ENCODE measurements around the gene ZNF783.
"Not testable (repeated sequence)": the region's sequence is repeated elsewhere in the genome, so short reads cannot be mapped to it uniquely, and the experiment has no call there.

Gene ZNF783

DNA sequence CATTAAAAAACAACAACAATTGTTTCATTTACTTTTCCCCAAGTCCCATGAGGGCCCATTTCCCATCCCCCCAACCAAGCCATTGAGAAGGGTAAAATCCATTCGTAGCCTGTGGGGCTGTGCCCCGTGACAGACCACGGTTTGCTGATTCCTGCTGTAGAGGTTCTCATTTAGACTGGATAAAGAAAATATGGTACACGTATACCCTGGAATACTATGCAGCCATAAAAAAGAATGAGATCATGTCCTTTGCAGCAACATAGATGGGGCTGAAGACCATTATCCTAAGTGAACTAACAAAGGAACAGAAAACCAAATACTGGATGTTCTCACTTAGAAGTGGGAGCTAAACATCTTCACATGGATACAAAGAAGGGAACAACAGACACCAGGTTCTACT, 44.9 kb downstream of the ZNF783 start:
- no peak for DNase-seq

DNA sequence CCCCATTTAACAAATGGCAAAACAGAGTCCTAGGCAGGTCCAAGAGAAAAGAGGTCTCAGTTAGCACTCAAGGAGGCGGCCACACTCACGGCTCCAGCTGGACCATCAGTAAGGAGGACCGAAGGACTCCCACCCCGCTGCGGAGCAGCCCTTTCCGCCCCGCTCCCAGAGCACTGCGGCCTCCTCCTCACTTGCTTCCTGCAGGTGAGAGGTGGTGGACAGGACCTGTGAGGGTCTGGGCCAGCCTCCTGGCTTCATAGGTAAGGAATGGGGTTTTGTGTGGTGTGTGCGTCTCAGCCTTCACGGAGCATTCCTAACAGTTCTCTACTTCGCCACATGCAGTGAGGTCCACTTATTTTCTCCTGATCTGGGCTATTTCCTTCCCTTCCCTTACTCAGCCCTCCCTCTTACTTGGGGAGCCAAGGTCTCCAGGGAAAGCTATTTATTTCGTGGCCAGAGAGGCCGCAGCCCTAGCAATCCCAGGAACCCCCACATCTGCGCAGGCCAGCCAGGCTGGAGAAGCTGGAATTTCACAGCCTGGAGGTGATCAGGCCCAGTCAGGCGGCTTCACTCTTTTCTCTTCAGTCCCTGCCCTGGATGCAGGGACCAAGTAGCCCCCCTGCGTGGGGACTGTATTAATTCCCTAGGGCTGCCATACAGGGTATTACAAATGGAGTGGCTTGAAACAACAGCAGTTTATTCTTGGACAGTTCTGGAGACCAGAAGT, 45.9 kb downstream of the ZNF783 start:
- no peak for DNase-seq

DNA sequence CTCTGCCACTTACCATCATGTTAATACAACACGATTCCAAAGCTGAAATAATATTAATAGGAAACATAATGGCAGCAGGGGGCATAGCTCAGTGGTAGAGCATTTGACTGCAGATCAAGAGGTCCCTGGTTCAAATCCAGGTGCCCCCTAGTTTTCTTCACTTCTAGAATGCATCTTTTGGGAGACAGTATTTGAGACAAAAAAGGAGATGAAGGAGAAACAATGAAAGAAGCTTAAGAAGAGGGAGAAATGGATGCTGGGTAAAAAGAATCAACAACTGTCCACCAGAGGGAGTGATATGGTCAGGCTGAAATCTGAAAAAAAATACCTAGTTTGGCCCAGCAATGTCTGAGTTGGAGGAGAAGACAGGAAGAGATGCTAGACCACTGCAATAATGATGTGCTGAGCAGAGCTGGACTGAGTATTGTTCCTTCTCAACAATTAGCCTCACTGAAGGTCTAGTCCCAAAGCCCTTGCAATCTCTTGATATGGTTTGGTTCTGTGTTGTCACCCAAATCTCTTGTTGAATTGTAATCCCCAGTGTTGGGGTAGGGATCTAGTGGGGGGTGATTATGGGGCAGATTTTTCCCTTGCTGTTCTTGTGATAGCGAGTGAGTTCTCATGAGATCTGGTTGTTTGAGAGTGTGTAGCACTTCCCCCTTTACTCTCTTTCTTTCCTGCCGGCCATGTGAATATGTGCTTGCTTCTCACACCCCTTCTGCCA, 48.3 kb downstream of the ZNF783 start:
- DNase-seq, result no peak

DNA sequence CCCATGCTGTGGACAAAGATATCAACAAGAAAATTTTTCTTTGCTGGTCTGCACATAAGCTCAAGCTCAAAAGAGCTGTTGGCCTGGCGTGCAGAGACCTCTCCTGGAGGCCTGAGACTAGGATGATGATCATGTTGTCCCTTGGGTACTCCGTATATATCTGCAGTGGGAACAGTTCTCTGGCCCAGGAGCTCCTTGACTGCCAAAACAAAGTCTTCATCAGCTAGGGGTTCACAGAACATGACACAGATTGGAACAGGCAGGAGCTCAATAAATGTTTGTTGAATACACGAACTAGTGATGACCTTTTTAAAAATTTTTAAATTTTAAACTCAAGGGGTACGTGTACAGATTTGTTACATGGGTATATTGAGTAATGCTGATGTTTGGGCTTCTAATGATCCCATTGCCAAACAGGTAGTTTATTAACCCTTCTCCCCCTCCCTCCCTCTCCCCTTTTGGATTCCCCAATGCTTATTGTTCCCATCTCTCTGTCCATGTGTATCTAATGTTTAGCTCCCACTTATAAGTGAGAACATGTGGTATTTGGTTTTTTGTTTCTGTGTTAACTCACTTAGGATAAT, 49.1 kb downstream of the ZNF783 start:
- DNase-seq, result no peak

DNA sequence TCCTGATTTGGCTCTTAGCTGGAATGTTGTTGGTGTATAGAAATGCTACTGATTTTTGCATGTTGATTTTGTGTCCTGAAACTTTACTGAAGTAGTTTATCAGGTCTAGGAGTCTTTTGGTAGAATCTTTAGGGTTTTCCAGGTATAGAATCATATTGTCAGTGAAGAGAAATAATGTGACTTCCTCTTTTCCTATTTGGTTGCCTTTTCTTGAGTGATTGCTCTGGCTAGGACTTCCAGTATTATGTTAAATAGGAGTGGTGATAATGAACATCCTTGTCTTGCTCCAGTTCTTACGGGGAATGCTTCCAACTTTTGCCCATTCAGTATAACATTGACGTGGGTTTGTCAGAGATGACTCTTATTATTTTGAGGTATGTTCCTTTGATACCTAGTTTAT, 52.0 kb downstream of the ZNF783 start:
- DNase-seq, result no peak

DNA sequence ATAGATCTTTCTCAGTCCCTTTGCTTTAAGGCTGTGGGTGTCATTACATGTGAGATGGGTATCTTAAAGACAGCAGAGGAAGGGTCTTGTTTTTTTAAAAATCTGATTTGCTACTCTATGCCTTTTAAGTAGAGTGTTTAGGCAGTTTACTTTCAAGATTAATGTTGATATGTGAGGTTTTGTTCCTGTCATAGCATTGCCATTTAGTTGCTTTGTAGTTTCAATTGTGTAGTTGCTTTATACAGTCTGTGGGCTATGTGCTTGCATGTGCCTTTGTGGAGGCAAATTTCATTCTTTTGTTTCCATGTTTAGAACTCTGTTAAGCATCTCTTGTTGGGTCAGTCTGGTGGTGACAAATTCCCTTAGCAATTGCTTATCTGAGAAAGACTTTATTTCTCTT, 54.6 kb downstream of the ZNF783 start:
- DNase-seq, result no peak

DNA sequence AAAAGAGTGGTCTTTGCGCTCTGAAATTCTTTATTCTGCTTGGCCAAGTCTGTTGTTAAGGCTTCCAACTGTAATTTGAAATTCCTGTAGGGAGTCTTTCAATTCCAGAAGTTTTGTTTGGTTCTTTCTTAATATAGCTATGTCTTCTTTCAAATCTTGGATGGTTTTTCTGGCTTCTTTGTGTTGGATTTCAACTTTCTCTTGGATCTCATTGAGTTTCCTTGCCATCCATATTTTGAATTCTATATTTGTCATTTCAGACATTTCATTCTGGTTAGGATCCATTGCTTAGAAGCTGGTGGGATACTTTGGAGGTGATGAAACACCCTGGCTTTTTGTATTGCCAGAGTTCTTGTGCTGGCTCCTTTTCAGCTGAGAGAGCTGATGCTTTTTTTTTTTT, 55.5 kb downstream of the ZNF783 start:
- no peak for DNase-seq

DNA sequence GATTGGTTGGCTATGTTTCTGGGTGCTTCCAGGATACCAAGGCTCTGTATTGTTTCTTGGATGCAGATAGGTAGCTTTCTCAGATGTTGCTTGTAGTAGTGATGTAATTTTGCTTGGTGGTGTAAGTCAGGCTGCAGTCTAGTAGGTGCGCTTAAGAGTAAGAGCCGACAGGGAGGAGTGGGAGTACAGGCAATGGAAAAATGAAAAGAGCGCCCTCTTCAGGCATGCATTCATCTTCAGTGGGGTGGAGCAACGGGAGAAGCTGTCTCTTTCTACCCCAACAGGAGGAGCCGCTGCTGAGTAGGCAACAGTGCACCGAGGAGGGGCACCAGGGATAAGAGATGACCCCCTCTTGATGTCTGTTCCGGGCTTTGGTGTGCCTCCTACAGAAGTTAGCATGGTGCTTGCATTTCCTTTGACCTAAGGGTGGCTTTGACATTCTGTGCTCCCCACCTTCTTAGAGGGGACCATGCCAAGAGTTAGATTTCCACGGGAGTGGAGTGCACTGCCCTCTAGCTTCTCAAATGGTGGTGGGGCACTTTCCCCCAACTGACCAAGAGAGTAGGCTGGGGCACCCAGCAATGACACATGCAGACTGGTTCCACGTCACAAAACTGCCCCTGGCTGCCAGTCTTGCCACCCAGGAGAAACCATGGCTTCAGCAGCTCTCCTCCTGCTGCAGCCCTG, 56.1 kb downstream of the ZNF783 start:
- DNase-seq, result no peak

DNA sequence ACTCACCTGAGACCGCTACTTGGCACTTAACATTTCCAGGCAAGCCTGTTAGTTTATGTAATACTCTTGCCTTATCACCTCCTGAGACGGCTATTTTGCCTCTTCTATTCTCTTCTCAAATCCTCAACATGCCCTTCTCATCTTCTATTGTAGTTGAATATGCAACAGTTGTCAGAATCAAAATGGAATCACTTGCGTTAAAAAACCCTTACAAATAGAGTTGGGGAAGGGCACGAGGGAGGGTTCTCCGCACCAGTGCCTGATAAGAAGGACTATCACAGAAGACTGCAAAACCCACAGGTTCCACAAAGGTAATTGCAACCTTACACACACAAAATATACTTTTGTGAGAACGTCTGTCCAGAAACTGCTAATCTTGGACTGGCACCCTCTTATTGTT, 57.4 kb downstream of the ZNF783 start:
- DNase-seq, result no peak

DNA sequence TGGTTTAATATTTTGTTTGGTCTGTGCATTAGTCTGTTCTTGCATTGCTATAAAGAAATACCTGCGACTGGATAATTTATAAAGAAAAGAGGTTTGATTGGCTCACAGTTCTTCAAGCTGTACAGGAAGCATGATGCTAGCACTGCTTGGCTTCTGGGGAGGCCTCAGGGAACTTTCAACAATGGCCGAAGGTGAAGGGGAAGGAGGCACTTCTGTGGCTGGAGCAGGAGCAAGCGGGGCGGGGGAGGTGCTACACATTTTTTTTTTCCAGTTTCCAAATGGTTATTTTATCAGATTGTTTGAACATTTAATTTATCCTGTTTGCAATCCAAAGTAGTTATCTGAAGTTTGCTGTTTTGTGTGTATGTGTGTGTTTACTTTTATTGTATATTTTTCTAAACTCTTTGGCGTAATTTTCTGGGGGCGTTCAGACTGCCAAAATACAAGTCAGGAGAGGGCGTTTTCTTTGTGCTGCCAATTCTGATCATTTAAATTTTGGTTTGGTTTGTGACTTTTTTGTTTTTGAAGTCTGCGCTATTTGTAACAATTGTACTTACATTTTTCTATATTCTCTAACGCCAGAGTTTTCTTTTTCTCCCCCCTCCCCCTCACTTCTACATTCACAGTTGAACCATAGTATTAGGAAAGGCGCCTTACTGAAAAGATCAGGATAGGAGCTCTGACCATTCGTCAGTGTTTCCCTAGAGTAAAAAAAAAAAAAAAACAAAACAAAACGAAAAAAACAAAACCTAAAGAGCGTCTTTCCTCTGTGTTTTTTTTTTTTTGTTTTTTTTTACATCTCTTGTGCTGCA, 58.5 kb downstream of the ZNF783 start:
- DNase-seq, result no peak

DNA sequence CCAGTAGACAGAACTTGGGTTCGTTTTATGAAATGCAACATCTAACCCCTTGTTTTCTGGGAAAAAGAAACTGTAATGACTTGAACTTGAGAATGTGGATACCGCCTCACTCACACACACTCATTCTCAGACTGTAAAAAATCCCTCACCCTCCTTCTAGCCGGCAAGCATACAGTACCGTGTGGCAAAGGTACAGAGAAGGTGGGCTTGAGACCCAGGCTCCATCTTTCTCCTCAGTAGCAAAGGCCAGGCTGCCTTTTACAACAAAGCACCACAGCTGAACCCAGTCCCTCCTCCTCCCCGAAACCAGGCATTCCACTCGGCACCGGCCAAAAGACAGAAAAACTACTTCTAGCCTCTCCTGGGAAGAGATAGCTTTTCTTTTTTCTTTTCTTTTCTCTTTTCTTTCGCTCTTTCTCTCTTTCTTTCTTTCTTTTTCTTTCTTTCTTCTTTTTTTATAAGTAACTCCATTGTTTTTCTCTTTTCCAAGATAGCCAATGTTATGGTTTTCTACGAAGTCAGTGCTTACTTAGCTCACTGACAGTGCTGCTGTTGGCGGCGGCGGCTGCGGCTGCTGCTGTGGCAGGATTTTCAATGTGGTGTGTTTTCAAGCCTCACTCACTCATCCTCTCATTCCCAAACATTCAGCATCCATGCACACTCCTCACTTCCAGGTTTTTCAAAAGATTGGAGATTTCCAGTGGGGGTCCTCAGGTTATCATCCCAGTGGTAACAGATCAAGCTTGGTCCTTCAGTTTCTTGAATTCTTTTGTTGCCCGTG, 59.3 kb downstream of the ZNF783 start:
- not testable (repeated sequence) for DNase-seq

DNA sequence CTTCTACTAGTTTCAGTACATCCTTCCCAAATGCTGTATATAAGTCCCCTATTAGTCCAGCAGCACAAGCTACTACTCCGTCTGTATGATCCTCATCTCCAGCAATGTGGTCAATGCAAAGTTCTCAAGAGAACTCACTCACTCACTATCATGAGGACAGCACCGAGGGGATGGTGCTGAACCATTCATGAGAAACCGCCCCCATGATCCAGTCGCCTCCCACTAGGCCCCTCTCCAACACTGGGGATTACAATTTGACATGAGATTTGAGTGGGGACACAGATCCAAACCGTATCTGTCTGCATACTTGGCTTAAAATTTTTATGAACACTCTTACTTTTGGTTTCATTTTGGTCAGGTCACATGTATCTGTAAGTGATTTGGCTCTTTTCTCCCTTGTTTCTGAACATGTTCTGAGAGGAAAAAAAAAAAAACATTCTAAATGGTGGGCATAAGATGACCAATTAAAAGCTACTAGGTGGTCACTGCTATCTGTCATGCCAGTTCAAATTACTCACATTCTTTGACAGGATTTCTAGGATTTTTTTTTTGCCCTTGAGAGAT, 60.1 kb downstream of the ZNF783 start:
- no peak for DNase-seq

DNA sequence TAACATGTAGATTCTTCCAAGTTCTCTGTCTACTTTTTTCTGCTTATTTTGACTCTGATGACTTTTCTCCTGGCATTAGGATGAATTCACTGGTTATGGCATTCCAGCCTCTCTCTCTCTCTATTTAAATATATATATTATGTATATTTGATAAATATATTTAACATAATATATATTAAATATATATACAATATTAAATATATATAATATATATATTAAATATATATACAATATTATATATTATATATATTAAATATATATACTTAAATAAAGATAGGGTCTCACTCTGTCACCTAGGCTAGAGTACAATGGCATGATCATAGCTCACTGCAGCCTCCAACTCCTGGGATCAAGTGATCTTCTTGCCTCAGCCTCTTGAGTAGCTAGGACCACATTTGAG, 60.7 kb downstream of the ZNF783 start:
- DNase-seq, result no peak

DNA sequence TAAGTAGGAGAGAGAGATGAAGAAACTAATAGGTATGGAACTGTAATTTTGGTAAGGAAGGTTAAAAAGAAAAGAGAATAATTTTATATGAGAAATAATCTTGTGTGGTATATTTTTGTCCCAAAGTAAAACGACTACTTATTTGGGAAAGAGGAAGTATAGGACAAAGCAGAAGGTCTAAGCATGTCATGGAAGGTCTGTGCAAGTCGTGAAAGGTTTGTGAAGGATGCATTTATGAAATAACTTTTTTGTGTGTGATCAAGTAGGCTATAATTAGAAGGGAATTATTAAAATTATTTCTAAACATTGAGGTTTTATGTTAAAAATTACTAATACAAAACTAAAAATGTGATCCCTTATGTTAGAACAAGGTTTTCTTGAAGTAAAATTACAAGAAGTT, 63.3 kb downstream of the ZNF783 start:
- no peak for DNase-seq

DNA sequence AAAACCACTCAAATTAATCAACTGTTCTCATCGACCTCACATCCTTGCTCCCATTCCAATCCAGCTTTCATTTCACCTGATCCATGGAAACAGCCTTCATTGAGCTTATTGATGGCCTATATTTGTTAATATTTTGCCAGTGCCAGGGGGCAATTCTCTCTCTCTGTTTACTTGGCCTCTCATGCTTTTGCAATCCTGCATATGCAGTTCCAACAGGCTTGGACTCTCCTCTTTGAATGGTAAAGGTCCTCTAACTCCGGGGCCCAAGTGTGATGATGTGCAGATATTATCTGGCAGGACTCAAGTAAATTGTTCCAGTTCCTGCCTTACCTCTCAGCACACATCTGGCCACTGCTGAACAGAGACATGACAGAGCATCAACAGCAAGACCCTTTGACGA, 67.3 kb downstream of the ZNF783 start:
- no peak for DNase-seq

DNA sequence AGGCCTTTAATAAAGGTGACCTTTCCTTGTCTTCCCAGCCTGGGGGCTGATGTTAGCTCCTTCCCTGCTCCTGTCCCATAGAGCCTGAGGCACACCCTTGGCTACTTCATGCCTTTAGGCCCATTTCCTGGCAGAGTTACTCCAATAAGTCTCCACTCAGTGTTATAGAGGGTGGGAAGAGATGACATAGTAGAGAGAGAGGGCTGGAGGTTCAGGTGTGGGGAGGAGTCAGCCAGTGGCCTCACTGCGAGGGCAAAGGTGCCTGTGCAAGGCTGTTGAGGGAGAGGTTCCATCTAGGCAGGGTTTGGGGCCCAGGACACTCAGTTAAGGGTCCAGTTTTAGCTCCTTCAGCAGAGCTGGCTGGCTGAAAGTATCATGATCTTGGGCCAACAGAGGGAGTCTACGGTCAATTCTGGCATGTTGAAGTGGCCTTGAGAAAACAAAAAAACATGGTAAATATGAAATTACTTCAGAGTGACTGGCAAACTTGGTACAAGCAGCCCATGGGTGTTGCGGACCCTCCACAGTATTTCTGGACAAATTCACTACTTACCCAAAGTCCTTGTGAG, 67.9 kb downstream of the ZNF783 start:
- no peak for DNase-seq

DNA sequence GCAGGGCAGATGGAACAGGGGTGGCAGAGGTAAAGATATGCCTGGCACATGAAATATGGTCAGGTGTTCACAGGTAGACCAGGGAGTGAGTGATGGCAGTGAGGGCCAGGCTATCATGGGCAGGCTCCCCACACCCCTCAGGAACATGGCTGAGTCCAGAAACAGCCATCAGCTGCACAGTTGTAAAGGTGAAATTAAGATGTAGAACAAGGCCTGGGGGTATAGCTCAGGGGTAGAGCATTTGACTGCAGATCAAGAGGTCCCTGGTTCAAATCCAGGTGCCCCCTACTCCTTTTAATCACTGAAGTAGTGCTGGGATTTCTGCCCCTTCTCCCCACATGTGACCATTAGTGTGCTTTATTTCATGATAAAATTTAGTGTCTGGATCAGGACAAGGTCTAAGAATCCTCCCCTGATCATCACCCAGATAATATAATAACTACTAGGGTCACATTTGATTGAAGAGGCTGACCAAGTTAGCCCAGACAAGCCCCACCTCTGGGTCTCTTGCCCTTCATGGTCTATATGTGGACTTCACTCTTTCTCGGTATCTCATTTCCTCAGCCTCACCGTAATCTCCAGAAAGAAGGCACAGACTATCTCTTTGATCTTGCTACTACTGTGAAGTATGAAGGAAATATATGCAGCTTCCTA, 69.0 kb downstream of the ZNF783 start:
- no peak for DNase-seq

DNA sequence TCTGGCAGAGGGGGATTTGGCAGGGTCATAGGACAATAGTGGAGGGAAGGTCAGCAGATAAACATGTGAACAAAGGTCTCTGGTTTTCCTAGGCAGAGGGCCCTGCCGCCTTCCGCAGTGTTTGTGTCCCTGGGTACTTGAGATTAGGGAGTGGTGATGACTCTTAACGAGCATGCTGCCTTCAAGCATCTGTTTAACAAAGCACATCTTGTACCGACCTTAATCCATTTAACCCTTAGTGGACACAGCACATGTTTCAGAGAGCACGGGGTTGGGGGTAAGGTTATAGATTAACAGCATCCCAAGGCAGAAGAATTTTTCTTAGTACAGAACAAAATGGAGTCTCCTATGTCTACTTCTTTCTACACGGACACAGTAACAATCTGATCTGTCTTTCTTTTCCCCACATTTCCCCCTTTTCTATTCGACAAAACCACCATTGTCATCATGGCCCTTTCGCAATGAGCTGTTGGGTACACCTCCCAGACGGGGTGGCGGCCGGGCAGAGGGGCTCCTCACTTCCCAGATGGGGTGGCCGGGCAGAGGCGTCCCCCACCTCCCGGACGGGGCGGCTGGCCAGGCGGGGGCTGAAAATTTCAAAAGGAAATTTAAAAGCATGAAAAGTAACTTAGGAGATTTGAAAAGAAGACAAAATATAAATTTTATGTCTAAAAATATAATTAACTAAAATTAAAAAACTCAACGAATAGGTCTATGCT, 70.8 kb downstream of the ZNF783 start:
- DNase-seq, result not testable (repeated sequence)

DNA sequence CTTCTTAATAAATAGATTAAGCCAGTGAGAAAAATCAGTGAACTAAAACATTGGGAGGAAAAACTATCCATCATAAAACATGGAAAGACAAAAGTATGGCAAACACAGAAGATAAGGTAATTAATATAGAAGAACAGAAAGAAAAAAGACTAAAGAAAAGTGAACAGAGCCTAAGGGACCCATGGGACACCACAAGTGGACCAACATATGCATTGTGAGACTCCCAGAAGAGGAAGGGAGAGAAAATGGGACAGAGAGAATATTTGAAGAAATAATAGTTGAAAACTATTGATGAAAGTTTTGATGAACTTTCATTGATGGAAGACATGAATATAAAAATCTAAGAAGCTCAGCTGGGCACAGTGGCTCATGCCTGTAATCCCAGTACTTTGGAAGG, 71.3 kb downstream of the ZNF783 start:
- DNase-seq, result no peak

DNA sequence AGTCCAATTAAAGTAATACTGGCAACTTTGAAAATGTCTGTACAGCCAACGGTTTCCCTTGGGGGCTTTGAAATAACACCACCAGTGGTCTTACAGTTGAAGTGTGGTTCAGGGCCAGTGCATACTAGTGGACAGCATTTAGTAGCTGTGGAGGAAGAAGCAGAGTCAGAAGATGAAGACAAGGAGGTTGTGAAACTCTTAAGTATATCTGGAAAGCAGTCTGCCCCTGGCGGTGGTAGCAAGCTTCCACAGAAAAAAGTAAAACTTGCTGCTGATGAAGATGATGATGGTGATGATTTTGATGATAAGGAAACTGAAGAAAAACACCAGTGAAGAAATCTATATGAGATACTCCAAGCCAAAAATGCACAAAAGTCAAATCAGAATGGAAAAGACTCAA, 72.2 kb downstream of the ZNF783 start:
- no peak for DNase-seq

Data from activated CD4-positive, alpha-beta T cell treated with anti-CD3 and anti-CD28 coated beads, Interleukin-2, amount 50 U/mL, for 48 hours (primary cell).